Gastrocnemius medialis (tissue), 4 donors: ENCODE results near the gene SMIM28. TPM values are rescaled to one million over a fixed set of nuclear protein-coding genes. Genes with fewer than 3 reads are reported as not detected.

Experiments
- ATAC-seq, 2 donors: fragments of 150-250 bp; one replicate each; pipeline ENCODE4 v1.9.1; 2016
- DNase-seq, 2 donors: peaks; one replicate each; pipeline ENCODE4 v3.0.0-alpha.2; 2019
- H3K27ac ChIP-seq, 4 donors: fragments of 200-600 bp; sonication (generic); 1 replicate in 1 of 4; 2 replicates in 3 of 4; pipeline ENCODE4 v1.5.1; 2016 to 2018; ENCODE audit warnings: mild to moderate bottlenecking in 2 of 4, moderate library complexity in 1 of 4
- H3K27me3 ChIP-seq, 3 donors: fragments of 200-600 bp; sonication (generic) in 2 of 3; 1 replicate in 1 of 3; 2 replicates in 2 of 3; pipeline versions ENCODE4 v1.5.1 to v1.6.0; 2016 to 2019; ENCODE audit warnings: mild to moderate bottlenecking in 1 of 3, moderate library complexity in 1 of 3
- H3K36me3 ChIP-seq, 2 donors: fragments of 200-600 bp; sonication (generic) in 1 of 2; one replicate each; pipeline ENCODE4 v1.5.1; 2017 to 2018
- H3K4me1 ChIP-seq, 2 donors: fragments of 200-600 bp; sonication (generic) in 1 of 2; one replicate each; pipeline ENCODE4 v1.5.1; 2016 to 2017; ENCODE audit warnings: mild to moderate bottlenecking in 2 of 2
- H3K4me3 ChIP-seq, 4 donors: fragments of 200-600 bp; sonication (generic) in 3 of 4; 1 replicate in 1 of 4; 2 replicates in 3 of 4; pipeline ENCODE4 v1.5.1; 2016 to 2019; ENCODE audit warnings: mild to moderate bottlenecking in 2 of 4
- H3K9me3 ChIP-seq, 3 donors: fragments of 200-600 bp; sonication (generic) in 2 of 3; 1 replicate in 1 of 3; 2 replicates in 2 of 3; pipeline ENCODE4 v1.5.1; 2016 to 2019
- POLR2A ChIP-seq, 2 donors: fragments of 450-650 bp; IDR thresholded peaks; one replicate each; pipeline ENCODE4 v1.6.1; 2017; ENCODE audit warnings: antibody characterized with exemption in 2 of 2, mild to moderate bottlenecking in 2 of 2, moderate library complexity in 2 of 2
- in situ Hi-C, 4 donors: fragments of 200-750 bp; cut with MboI; loops; one replicate each; pipeline versions ENCODE4 v1.15.0 to v1.8.0; 2017; ENCODE audit warnings: low sequenced_read_pairs in 4 of 4
- intact Hi-C: fragments of 100-400 bp; cut with DNase I; formaldehyde crosslinking; loops from one replicate; pipeline ENCODE4 v1.15.1; 2023; ENCODE audit warnings: low total_unique reads
- total RNA-seq, 4 donors: library from RNA; depleted of rRNA; stranded (reverse); fragments of >200 nt; gene quantifications; one replicate each; pipeline versions ENCODE4 v1.1.0 to v1.2.3, GENCODE V29; 2016
- TF ChIP-seq, protein P1 (sequence below), 5 experiments: fragments of 450-650 bp in 3 of 5; fragments of 200-600 bp in 2 of 5; sonication (generic) in 2 of 5; IDR thresholded peaks in 4 of 5; conservative IDR thresholded peaks in 1 of 5; 1 replicate in 4 of 5; 2 replicates in 1 of 5; pipeline ENCODE4 v1.5.1; 2016 to 2019; ENCODE audit warnings: antibody characterized with exemption in 5 of 5, mild to moderate bottlenecking in 3 of 5, moderate library complexity in 3 of 5

SMIM28 gene
- total RNA-seq, 4 donors from 2014 or later, result not detected

DNA sequence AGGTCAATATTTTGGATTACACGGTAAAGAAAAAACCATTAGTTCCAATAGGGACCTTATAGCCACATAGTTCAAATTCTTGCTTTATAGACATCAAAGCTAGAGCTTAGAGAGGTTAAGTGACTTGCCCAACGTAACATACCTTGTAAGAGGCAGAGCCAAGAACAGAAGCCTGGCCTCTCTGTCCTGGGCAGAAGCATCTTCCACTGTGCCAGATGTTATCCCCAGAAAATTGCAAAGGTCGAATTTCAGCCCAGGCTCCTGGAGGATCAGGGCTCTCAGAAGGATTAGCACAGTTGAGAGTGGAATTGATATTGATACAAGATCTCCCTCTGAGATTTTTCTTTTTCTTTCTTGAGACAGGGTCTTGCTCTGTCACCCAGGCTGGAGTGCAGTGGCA, 6.1 kb downstream of the SMIM28 start:
- Histone ChIP-seq H3K4me1 (no peaks in the 10 kb centered on the region), H3K9me3 (no peaks in the 10 kb centered on the region), H3K27me3 (no peaks in the 10 kb centered on the region), H3K4me3 (no peak overlapping the region), H3K36me3 (no peaks in the 10 kb centered on the region), H3K27ac (no peak overlapping the region)
- ATAC-seq (no peak), DNase-seq (no peak)
- TF ChIP-seq POLR2A (IDR thresholded peaks at IDR 0.05), result no peak
- TF ChIP-seq, protein P1, sequence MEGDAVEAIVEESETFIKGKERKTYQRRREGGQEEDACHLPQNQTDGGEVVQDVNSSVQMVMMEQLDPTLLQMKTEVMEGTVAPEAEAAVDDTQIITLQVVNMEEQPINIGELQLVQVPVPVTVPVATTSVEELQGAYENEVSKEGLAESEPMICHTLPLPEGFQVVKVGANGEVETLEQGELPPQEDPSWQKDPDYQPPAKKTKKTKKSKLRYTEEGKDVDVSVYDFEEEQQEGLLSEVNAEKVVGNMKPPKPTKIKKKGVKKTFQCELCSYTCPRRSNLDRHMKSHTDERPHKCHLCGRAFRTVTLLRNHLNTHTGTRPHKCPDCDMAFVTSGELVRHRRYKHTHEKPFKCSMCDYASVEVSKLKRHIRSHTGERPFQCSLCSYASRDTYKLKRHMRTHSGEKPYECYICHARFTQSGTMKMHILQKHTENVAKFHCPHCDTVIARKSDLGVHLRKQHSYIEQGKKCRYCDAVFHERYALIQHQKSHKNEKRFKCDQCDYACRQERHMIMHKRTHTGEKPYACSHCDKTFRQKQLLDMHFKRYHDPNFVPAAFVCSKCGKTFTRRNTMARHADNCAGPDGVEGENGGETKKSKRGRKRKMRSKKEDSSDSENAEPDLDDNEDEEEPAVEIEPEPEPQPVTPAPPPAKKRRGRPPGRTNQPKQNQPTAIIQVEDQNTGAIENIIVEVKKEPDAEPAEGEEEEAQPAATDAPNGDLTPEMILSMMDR (IDR thresholded peaks at IDR 0.05 in 4 of 5, conservative IDR thresholded peaks at IDR 0.05 in 1 of 5), result no peak
- in situ Hi-C loops (no loop called here), intact Hi-C loops (no loop called here)

DNA sequence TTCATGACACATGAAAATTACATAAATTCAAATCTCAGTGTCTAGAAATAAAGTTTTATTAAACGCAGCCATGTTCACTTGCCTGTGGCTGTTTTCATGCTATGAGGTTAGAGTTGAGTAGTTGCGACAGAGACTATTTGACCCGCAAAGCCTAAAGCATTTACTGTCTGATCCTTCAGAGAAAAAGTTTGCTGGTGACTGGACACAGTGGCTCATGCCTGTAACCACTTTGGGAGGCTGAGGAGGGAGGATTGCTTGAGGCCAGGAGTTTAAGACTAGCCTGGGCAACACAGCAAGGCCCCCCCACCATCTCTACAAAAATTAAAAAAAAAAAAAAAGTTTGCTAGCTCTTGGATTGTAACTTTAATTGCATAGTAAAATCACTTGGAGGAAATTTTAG, 9.2 kb downstream of the SMIM28 start:
- H3K36me3 ChIP-seq, result no peaks in the 10 kb centered on the region
- H3K4me3 ChIP-seq, result no peak overlapping the region
- intact Hi-C loops, result no loop called here
- DNase-seq (no peak), ATAC-seq (no peak)
- in situ Hi-C loops, result no loop called here
- no peaks in the 10 kb centered on the region for H3K4me1 ChIP-seq
- no peak overlapping the region for H3K27ac ChIP-seq
- no peaks in the 10 kb centered on the region for H3K27me3 ChIP-seq
- H3K9me3 ChIP-seq, result no peaks in the 10 kb centered on the region
- TF ChIP-seq POLR2A (IDR thresholded peaks at IDR 0.05), result no peak
- TF ChIP-seq, protein P1 (IDR thresholded peaks at IDR 0.05 in 4 of 5, conservative IDR thresholded peaks at IDR 0.05 in 1 of 5), result no peak

DNA sequence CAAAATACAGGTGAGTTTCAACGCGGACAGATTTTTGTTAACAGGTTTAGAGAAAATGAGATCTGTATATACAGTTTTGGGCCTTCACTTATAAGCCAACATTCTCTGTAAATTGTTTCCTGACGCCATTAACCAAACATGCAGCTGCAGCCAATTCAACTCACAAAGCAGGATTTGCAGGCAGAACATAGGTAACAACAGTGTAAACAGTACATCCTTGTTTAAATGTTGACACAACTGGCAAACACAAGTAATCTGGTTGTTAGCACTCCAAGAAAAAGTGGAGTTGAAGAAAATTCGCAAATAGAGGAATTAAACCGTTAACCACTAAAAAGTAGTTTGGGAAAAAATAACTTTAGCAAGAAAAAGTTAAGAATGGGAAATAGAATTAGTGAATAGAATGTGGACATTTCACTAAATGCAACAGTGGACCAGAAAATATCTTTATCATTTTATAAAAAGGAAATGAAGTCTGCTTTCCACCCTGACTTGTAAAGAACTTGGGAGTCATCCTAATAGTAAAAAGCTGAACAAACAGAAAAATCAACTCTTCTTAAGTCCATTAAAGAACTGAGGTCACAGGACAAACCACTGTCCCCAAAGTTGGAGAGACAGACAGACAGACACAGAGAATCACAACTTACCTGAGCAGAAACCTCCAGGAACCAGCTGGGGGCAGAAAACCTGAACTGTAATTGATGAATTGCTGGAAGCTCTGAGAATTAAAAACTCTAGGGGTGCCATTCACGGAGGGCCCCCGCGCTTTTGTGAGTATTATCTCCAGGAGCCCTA, 10.1 kb downstream of the SMIM28 start:
- no peak for ATAC-seq
- H3K36me3 ChIP-seq, result no peaks in the 10 kb centered on the region
- intact Hi-C loops (no loop called here), in situ Hi-C loops (no loop called here)
- no peaks in the 10 kb centered on the region for H3K4me1 ChIP-seq
- no peaks in the 10 kb centered on the region for H3K27me3 ChIP-seq
- H3K4me3 ChIP-seq, result no peak overlapping the region
- no peak for TF ChIP-seq POLR2A (IDR thresholded peaks at IDR 0.05)
- TF ChIP-seq, protein P1 (IDR thresholded peaks at IDR 0.05 in 4 of 5, conservative IDR thresholded peaks at IDR 0.05 in 1 of 5), result no peak
- no peak for DNase-seq
- no peaks in the 10 kb centered on the region for H3K9me3 ChIP-seq
- no peak overlapping the region for H3K27ac ChIP-seq

- Histone ChIP-seq H3K27ac (no peak overlapping the region), H3K9me3 (no peaks in the 10 kb centered on the region), H3K4me1 (no peaks in the 10 kb centered on the region), H3K36me3 (no peaks in the 10 kb centered on the region), H3K4me3 (no peak overlapping the region), H3K27me3 (no peaks in the 10 kb centered on the region)
- DNase-seq (no peak), ATAC-seq (no peak)
- in situ Hi-C loops, result no loop called here
- intact Hi-C loops, result no loop called here
- no peak for TF ChIP-seq POLR2A (IDR thresholded peaks at IDR 0.05)
- TF ChIP-seq, protein P1 (IDR thresholded peaks at IDR 0.05 in 4 of 5, conservative IDR thresholded peaks at IDR 0.05 in 1 of 5), result no peak
Observed at GRCh38 chr6:138389551-138389950, 11.8 kb downstream of the SMIM28 start.
